IMR-90 (cell line): ENCODE data around the gene CDA. TPM values are rescaled to one million over a fixed set of nuclear protein-coding genes. Genes with fewer than 3 reads are reported as not detected.

Source experiments
- ATAC-seq: fragments of 200-7000 bp; cut with Tn5 transposase; 2 replicates; pipeline ENCODE4 v1.9.1; 2020; ENCODE audit warnings: low read depth, mild to moderate bottlenecking, moderate library complexity
- BruUV-seq: library from RNA; stranded (reverse); fragments of 400-500 nt; replicated peaks from 2 replicates; lab custom pipeline; 2021; lab: Mats Ljungman, UMichigan
- CTCF ChIA-PET: fragments of 300-600 bp; formaldehyde crosslinking; extraction: SDS; loops from one replicate; lab custom pipeline; 2021; ENCODE audit warnings: antibody characterized with exemption; lab: Yijun Ruan, JAX
- POLR2A ChIA-PET: fragments of 300-600 bp; sonication (Branson Sonifier 250); formaldehyde crosslinking; loops from one replicate; lab custom pipeline; 2022; ENCODE audit warnings: antibody characterized with exemption; ENCODE audit not compliant: unreplicated experiment; lab: Charles Lee
- DNase-seq: peaks from one replicate; pipeline ENCODE4 v3.0.0; 2013
- H2AFZ ChIP-seq: replicated peaks from 2 replicates; pipeline ENCODE3; 2013; ENCODE audit warnings: low read length, mild to moderate bottlenecking; ENCODE audit not compliant: poor library complexity
- H2AK5ac ChIP-seq: 2 replicates; pipeline ENCODE4 v1.6.1; 2013; ENCODE audit warnings: low read depth, low read length, inconsistent platforms
- H2AK9ac ChIP-seq: replicated peaks from 2 replicates; pipeline ENCODE3; 2013; ENCODE audit warnings: mild to moderate bottlenecking, low read depth, low read length, moderate library complexity; ENCODE audit not compliant: poor library complexity
- H2BK120ac ChIP-seq: 2 replicates; pipeline ENCODE4 v1.6.1; 2013; ENCODE audit warnings: low read depth, low read length, inconsistent platforms
- H2BK15ac ChIP-seq: 3 replicates; pipeline ENCODE4 v1.6.1; 2013; ENCODE audit warnings: low read depth, low read length, inconsistent platforms
- H2BK20ac ChIP-seq: 2 replicates; pipeline ENCODE4 v1.6.1; 2013; ENCODE audit warnings: low read depth, mild to moderate bottlenecking, inconsistent platforms, low read length, moderate library complexity
- H2BK5ac ChIP-seq: 2 replicates; pipeline ENCODE4 v1.6.1; 2013; ENCODE audit warnings: mild to moderate bottlenecking, low read depth, low read length, inconsistent platforms; ENCODE audit not compliant: poor library complexity, severe bottlenecking
- H3K14ac ChIP-seq: replicated peaks from 2 replicates; pipeline ENCODE4 v1.6.1; 2013; ENCODE audit warnings: low read depth, low read length, inconsistent platforms
- H3K18ac ChIP-seq: 2 replicates; pipeline ENCODE4 v1.6.1; 2013; ENCODE audit warnings: low read depth, low read length, control low read depth
- H3K23ac ChIP-seq: 2 replicates; pipeline ENCODE4 v1.6.1; 2013; ENCODE audit warnings: low read depth, low read length, inconsistent platforms
- H3K27ac ChIP-seq: 2 replicates; pipeline ENCODE4 v1.5.1; 2013; ENCODE audit warnings: mild to moderate bottlenecking, control low read depth, low read length; ENCODE audit not compliant: insufficient read depth
- H3K27me3 ChIP-seq: 2 replicates; pipeline ENCODE4 v1.6.1; 2013; ENCODE audit warnings: low read length; ENCODE audit not compliant: control insufficient read depth, insufficient read depth
- H3K36me3 ChIP-seq: 2 replicates; pipeline ENCODE4 v1.6.1; 2013; ENCODE audit warnings: low read length, mixed read lengths; ENCODE audit not compliant: control insufficient read depth, insufficient read depth
- H3K4ac ChIP-seq: 2 replicates; pipeline ENCODE4 v1.6.1; 2013; ENCODE audit warnings: low read depth, low read length, inconsistent platforms
- H3K4me1 ChIP-seq: 2 replicates; pipeline ENCODE4 v1.6.1; 2013; ENCODE audit warnings: low read length, mixed read lengths; ENCODE audit not compliant: control insufficient read depth, insufficient read depth
- H3K4me2 ChIP-seq: 2 replicates; pipeline ENCODE4 v1.6.1; 2013; ENCODE audit warnings: low read depth, mild to moderate bottlenecking, control low read depth, low read length, moderate library complexity
- H3K4me3 ChIP-seq: 2 replicates; pipeline ENCODE4 v1.5.1; 2013; ENCODE audit warnings: low read depth, mild to moderate bottlenecking, control low read depth, low read length, moderate library complexity; ENCODE audit not compliant: insufficient read depth
- H3K56ac ChIP-seq: 2 replicates; pipeline ENCODE4 v1.6.1; 2013; ENCODE audit warnings: low read length, inconsistent platforms; ENCODE audit not compliant: insufficient read depth; ENCODE audit errors: extremely low read depth
- H3K79me1 ChIP-seq, 2 experiments: 2 replicates each; pipeline ENCODE4 v1.6.1; 2013; ENCODE audit warnings: low read length in 2 of 2, inconsistent platforms in 1 of 2, low read depth in 1 of 2
- H3K9ac ChIP-seq: 2 replicates; pipeline ENCODE4 v1.6.1; 2013; ENCODE audit warnings: low read depth, low read length, control low read depth
- H3K9me1 ChIP-seq: 2 replicates; pipeline ENCODE4 v1.6.1; 2013; ENCODE audit warnings: low read length, inconsistent platforms; ENCODE audit not compliant: insufficient read depth
- H3K9me3 ChIP-seq: 2 replicates; pipeline ENCODE4 v1.6.1; 2013; ENCODE audit warnings: low read length; ENCODE audit not compliant: control insufficient read depth, insufficient read depth
- H4K20me1 ChIP-seq: 2 replicates; pipeline ENCODE4 v1.6.1; 2013; ENCODE audit warnings: low read length, inconsistent platforms; ENCODE audit not compliant: insufficient read depth
- H4K5ac ChIP-seq: 2 replicates; pipeline ENCODE4 v1.6.1; 2013; ENCODE audit warnings: mild to moderate bottlenecking, low read depth, low read length, control low read depth
- H4K8ac ChIP-seq, 2 experiments: 2 replicates each; pipeline ENCODE4 v1.6.1; 2013; ENCODE audit warnings: low read depth in 2 of 2, low read length in 2 of 2, control low read depth in 1 of 2, inconsistent platforms in 1 of 2
- H4K91ac ChIP-seq: 2 replicates; pipeline ENCODE4 v1.6.1; 2013; ENCODE audit warnings: low read depth, low read length, inconsistent platforms; ENCODE audit not compliant: insufficient read depth
- BHLHE40 ChIP-seq: fragments of 150-350 bp; IDR thresholded peaks from 2 replicates; pipeline ENCODE4 v1.6.1; 2016; ENCODE audit warnings: mild to moderate bottlenecking, low read depth, low read length
- CEBPB ChIP-seq: IDR thresholded peaks from 2 replicates; pipeline ENCODE4 v1.6.1; 2012; ENCODE audit warnings: low read depth, low read length, improper control_type of control experiment
- CHD1 ChIP-seq: IDR thresholded peaks from 2 replicates; pipeline ENCODE4 v1.6.1; 2012; ENCODE audit warnings: low read depth, low read length, improper control_type of control experiment
- ELK1 ChIP-seq: fragments of 150-350 bp; IDR thresholded peaks from 2 replicates; pipeline ENCODE4 v1.6.1; 2016; ENCODE audit warnings: low read depth, mild to moderate bottlenecking, low read length, moderate library complexity, borderline replicate concordance
- MXI1 ChIP-seq: IDR thresholded peaks from 2 replicates; pipeline ENCODE4 v1.6.1; 2012; ENCODE audit warnings: low read depth, mild to moderate bottlenecking, low read length, moderate library complexity, borderline replicate concordance
- NFE2L2 ChIP-seq: fragments of 150-350 bp; IDR thresholded peaks from 2 replicates; pipeline ENCODE4 v1.6.1; 2016; ENCODE audit warnings: low read depth, mild to moderate bottlenecking, low read length
- RAD21 ChIP-seq: IDR thresholded peaks from 2 replicates; pipeline ENCODE4 v1.6.1; 2012; ENCODE audit warnings: low read length, improper control_type of control experiment
- SMC3 ChIP-seq: fragments of 150-350 bp; IDR thresholded peaks from 2 replicates; pipeline ENCODE4 v1.6.1; 2016; ENCODE audit warnings: low read depth, mild to moderate bottlenecking, antibody characterized with exemption, low read length, moderate library complexity
- USF2 ChIP-seq: fragments of 150-350 bp; IDR thresholded peaks from 2 replicates; pipeline ENCODE4 v1.6.1; 2017; ENCODE audit warnings: mild to moderate bottlenecking, antibody characterized with exemption, low read length, low read depth
- WGBS, 2 experiments: methylation state at CpG; one replicate each; pipeline versions ENCODE4 v1.1.5 to v1.1.7; 2013; ENCODE audit warnings: missing lambda C conversion rate in 2 of 2; ENCODE audit not compliant: insufficient read length in 1 of 2; ENCODE audit errors: extremely low coverage in 2 of 2; 5-methylcytosine and 5-hydroxymethylcytosine counted together
- dilution Hi-C: fragments of 300-500 bp; cut with HindIII; formaldehyde crosslinking; loops from one replicate; pipeline ENCODE4 v1.14.3; 2018; ENCODE audit warnings: low sequenced_read_pairs; ENCODE audit not compliant: unreplicated experiment
- in situ Hi-C: fragments of 300-500 bp; cut with MboI; formaldehyde crosslinking; loops from 3 replicates; pipeline ENCODE4 v1.14.3; 2019; ENCODE audit warnings: low sequenced_read_pairs, inconsistent platforms, mixed read lengths
- intact Hi-C: fragments of 100-400 bp; cut with micrococcal nuclease; formaldehyde crosslinking; loops from 2 replicates; pipeline ENCODE4 v1.10.0; 2022
- polyA plus RNA-seq, 3 experiments: library from polyadenylated mRNA; depleted of rRNA; stranded (reverse); fragments of >200 nt; gene quantifications; 2 replicates each; pipeline ENCODE4 v1.2.3, GENCODE V29; 2012; ENCODE audit warnings: low replicate concordance in 1 of 3
- total RNA-seq: library from RNA; depleted of rRNA; stranded (reverse); fragments of >200 nt; gene quantifications from 2 replicates; pipeline ENCODE4 v1.2.3, GENCODE V29; 2012

CDA gene
- total and polyA plus RNA-seq, 2 of the 4 experiments (the other 2 are of a cell fraction) = 0.90 to 9.4 TPM

GRCh38 chr1:20654104-20654690, 65.3 kb downstream of the CDA start:
- H3K23ac ChIP-seq = no peak overlapping the region
- no peak overlapping the region for H3K14ac ChIP-seq
- ChIA-PET CTCF (no interaction called here), POLR2A (no interaction called here)
- no peak for ATAC-seq
- no peaks in the 10 kb centered on the region for H3K9me1 ChIP-seq
- TF ChIP-seq ELK1 = no peak
- TF ChIP-seq RAD21 = no peak
- TF ChIP-seq USF2 = no peak
- no peak for TF ChIP-seq CHD1
- no peak for TF ChIP-seq BHLHE40
- TF ChIP-seq MXI1 = no peak
- no peak for TF ChIP-seq SMC3
- TF ChIP-seq CEBPB = no peak
- TF ChIP-seq NFE2L2 = no peak
- H3K27ac ChIP-seq = no peak overlapping the region
- no peak overlapping the region for H2AK5ac ChIP-seq
- no peak overlapping the region for H4K5ac ChIP-seq
- H3K9ac ChIP-seq = no peak overlapping the region
- H3K36me3 ChIP-seq = peaks cover 66% of the 10 kb centered on the region
- no peak overlapping the region for H3K4me2 ChIP-seq
- H2BK5ac ChIP-seq = no peak overlapping the region
- H2BK15ac ChIP-seq = no peak overlapping the region
- H3K4ac ChIP-seq = no peak overlapping the region
- H2AK9ac ChIP-seq = no peak overlapping the region
- H3K18ac ChIP-seq = no peak overlapping the region
- DNase-seq = no peak
- WGBS, 2 experiments = 80% methylated on average over 11 of the region's 20 CpGs; no CpG with 5 or more reads in 1 of the 2 experiments
- H4K91ac ChIP-seq = no peak overlapping the region
- no peak overlapping the region for H2BK120ac ChIP-seq
- H4K20me1 ChIP-seq = no peaks in the 10 kb centered on the region; the same call in 1 of the 2 replicates
- no peaks in the 10 kb centered on the region for H3K4me1 ChIP-seq
- H4K8ac ChIP-seq = no peak overlapping the region
- no peak overlapping the region for H2AFZ ChIP-seq
- no peak overlapping the region for H3K4me3 ChIP-seq
- intact Hi-C loops = no loop called here
- BruUV-seq = no TSS peak
- dilution Hi-C loops = no loop called here
- in situ Hi-C loops = no loop called here
- H3K9me3 ChIP-seq = no peaks in the 10 kb centered on the region
- no peaks in the 10 kb centered on the region for H3K27me3 ChIP-seq
- no peak overlapping the region for H2BK20ac ChIP-seq
- H3K56ac ChIP-seq = no peak overlapping the region
- peaks cover 23 to 52% of the 10 kb centered on the region in 2 experiments for H3K79me1 ChIP-seq
